Suppressor macrophage treated with lipopolysaccharide for 1 hour (primary cell): Measurements from ENCODE around the gene FAM156A.
"Not testable (repeated sequence)": the region's sequence is repeated elsewhere in the genome, so short reads cannot be mapped to it uniquely, and the experiment has no call there.

Experiments used
- DNase-seq, 3 donors: peaks; one replicate each; pipeline ENCODE4 v3.0.0-alpha.2; 2020 to 2022

The FAM156A gene, protein sequence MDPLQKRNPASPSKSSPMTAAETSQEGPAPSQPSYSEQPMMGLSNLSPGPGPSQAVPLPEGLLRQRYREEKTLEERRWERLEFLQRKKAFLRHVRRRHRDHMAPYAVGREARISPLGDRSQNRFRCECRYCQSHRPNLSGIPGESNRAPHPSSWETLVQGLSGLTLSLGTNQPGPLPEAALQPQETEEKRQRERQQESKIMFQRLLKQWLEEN

DNA sequence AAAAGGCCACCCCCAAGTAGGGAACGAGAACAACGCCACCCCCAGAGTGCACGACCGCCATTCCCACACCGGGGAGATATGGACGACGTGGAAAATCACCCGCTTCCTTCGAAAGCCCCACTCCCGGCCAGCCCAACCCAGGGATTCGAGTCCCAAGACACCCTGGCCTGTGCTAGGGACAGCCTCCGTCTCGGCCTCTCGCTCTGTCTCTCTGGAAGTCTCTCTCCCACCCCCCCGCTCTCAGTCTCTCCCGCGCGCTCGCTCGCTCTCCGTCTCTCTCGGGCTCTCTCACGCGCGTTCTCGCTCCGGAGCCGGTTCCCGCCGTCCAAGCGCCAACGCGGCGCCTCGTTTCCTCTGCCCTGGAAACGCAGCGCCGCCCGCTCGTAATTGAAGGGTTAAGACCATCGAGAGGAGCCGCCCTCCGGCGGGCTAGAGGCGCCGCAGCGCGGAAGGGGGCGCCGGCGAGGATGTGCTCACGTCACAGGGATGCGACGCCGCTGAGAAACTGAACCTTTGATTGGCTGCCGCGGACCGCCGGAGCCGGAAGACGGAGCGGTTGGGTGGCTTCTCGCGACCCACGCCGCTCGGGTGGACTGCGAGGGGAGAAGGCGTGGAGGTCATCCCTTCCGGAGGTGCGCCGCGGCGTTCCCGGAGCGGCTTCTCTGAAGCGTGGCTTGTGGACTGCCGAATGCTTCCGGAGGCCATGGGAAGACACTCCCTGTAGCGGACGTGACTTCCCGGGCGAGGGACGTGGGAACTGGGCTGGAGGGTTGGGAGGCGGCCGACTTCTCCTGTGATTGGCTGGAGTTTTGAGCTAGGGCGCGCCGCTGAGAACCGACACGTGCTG, at the start of gene FAM156A:
Gene FAM156A, minus strand, starts transcription at position 406 of the 847 bp plus-strand sequence. CDS start 9,930 bp downstream, outside the sequence.
- not testable (repeated sequence) for DNase-seq

DNA sequence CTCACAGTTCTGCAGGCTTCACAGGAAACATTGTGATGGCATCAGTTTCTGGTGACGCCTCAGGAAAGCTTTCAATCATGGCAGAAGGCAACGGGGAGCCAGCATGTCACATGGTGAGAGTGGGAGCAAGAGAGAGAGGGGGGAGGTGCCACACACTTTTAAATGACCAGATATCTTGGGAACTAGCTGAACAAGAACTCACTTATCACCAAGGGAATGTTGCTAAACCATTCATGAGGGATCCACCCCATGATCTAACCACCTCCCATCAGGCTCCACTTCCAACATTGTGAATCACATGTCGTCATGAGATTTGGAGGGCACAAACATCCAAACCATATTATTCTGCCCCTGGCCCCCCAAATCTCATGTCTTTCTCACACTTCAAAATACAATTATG, 47.0 kb upstream of the FAM156A start:
- no peak for DNase-seq

DNA sequence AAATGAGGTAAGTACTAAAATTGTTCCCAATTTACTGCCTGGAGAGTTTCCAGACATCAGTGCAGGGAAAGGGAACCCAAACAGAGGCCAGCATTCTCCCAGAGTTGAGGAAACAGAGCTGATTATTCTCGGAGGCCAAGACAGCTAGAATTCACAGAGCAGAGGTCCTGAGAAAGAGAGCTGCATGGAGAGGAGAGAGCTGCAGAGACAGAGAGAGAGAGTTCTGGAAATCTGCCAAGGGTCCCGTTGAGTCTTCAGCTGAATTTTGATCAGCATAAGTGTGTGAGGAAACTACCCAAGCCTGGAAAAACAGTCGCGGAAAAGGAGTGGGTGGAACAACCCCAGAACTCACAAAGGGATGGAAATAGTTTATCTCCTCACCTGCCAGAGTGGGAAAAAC, 46.5 kb upstream of the FAM156A start:
- DNase-seq, result no peak

GRCh38 chrX:53004038-53004437, 45.7 kb upstream of the FAM156A start:
- no peak for DNase-seq

DNA sequence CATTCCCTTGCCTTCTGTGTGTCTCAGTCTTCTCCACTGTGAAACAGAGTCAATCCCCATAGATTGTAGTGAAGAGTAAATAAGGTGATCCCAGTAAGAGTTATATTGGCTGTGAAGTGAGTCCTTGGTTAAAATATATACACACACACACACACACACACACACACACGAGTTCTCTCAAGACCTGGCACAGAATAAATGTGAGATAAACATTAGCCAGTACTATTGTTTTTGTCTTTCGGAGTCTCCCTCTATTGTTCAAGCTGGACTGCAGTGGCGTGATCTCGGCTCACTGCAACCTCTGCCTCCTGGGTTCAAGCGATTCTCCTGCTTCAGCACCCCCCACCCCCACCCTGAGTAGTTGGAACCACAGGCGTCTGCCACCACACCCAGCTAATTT, 44.8 kb upstream of the FAM156A start:
- DNase-seq, result no peak

- no peak for DNase-seq
These were observed 43.6 kb upstream of the FAM156A start for GRCh38 chrX:53001958-53002357.

DNA sequence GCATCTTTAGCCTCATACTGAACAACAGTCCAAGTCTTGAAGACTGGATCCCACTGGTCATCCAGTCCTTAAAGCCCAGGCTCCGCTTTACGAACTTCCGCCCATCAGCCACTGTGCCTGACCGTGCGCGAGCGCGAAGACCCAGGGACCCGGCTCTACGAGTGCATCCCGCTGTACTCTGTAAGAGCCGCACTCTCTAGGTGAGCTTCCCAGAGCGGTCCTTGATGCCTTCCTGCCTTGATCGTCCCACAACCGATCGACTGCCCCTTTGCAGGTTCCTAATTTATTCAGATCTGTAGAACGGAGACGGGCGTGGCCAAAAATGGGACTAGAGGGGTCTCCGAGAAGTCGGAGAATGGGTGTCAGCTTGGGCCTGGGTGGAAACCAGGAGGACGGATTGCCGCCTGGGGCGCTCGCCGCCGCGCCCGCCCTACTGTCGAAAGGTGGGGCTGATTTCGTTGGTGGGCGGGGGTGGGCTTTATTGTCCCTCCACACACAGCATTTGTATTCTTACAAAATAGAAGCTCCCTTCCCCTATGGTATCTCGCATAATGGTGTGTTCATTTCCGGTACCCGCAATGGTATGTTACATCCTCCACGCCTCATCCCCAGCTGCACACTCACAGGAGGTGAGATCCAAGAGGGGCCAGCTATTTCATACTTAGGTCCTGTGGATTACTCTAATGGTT, 42.3 kb upstream of the FAM156A start:
- no peak for DNase-seq

GRCh38 chrX:52995987-52996331, 37.6 kb upstream of the FAM156A start:
- DNase-seq, result no peak

GRCh38 chrX:52995135-52995986, 37.0 kb upstream of the FAM156A start:
- DNase-seq, result peak; percentile 93 to 94 (median 93)

DNA sequence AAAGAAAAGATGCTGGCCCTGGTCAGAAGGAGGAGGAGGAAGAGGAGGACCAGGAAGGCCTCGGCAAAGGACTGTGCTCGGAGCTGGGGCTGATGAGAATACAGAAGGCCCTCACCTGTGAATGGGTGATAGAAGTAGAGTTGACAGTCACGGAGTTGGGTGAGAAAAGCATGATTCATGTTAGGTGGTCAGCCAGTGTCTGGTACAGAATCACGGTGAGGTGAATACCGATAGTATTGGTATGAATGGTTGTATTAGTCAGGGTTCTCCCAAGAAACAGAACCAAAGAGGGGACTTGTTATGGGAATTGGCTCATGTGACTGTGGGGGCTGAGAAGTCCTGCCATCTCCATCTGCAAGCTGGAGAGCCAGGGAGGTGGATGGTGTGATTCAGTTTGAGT, 32.5 kb upstream of the FAM156A start:
- no peak for DNase-seq

- DNase-seq, result peak; percentile 56 to 66 (median 63)
These were observed 31.8 kb upstream of the FAM156A start for GRCh38 chrX:52990011-52990631.

- no peak for DNase-seq
These were observed 30.9 kb upstream of the FAM156A start for GRCh38 chrX:52988985-52989917.

GRCh38 chrX:52983321-52984000, 25.1 kb upstream of the FAM156A start:
- no peak for DNase-seq

DNA sequence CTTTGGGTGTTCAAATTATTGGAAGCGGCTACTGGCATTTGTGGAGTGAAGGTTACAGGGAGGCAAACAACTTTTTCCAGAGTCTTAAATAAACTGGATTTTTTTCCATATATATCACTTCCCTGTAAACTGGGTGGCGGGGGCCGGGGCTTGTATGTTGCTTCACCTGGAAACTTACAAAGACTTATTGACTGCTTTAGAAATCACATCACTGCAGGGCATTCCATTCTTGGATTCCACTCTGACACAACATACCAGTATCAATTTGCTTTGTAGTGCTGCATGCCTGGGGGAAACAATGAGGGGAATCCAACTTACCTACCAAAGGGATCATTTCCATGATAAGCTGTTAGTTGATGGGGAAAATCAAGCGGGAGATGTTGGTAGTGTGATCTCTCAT, 21.7 kb upstream of the FAM156A start:
- no peak for DNase-seq

DNA sequence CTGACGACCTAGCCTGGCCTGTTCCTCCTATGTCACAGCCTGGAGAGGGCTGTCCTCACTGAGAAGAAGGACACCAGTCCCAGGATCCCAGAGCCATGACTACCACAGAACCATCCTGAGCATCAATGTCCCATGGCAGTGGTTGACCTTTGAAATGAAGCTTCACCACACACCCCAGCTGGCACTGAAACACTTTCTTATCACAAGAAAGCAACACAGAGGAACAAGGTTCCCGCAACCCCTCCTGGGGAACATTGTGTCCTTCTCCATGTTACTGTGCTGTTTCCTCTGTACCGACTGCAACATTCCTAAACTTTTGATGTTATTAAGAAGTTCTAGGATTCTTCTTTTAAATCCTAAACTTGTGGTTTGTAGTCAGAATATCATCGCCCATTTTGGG, 21.2 kb upstream of the FAM156A start:
- no peak for DNase-seq

DNA sequence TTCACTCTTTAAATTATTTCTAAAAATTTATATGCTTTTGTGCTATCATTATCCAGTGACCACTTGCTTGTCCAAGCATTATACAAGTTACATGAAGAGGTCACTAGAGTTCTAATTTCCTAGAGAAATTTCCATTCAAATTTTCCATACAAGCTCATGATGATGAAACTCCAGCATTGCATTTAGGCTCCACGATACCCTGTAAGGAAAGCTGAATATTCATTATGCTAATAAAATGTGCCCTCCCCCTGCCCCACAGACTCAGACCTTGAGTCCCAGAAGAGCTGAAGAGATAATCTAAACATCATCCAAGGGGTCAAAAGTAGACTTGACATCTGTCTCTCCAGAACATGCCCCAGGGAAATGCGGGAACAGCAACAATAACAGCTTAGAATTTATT, 19.6 kb upstream of the FAM156A start:
- no peak for DNase-seq

DNA sequence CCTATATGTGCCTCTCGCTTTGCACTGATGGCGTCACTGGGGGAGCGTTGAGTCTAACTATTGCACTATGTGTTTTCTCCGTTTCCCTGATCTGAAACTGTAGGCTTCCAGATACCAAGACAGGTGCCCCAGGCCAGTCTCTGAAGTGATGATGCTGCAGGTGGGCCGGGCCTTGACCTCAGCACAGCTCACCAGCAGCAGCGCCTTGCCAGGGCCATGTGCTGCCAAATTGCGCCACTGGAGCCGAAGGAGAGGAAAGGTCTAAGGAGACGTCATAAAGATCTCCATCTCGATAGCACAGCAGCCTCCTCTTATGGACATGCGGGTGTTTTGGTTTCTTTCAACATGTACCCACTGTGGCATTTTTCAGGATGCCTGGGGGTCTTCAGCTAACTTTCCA, 17.3 kb upstream of the FAM156A start:
- not testable (repeated sequence) for DNase-seq

DNA sequence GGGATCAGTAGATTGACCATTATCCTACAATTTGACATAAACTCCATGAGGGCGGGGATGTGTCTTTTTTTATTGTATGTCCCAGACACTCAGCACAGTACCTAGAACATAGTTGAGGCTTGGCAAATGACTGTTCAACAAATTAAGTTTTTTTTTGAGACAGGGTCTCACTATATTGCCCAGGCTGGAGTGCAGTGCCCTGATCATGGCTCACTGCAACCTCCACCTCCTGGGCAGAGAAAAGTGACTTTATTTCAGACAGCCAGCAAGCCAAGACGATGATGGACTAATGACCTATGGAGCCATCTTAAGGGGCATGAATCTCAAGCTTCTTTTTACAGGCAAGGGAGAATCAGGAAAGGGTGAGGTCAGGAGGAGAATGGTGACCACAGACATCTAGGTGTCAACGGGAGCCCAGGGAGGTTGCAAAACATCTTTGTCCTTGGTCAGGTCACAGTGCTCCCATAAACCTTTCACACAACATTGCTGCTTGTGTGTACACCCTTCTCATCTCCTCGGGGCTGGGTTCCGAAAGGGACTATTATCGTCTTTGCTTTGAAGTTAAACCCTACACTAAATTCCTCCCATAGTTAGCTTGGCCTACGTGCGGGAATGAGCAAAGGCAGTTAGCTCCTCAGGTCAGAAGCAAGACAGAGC, 16.1 kb upstream of the FAM156A start:
- not testable (repeated sequence) for DNase-seq

GRCh38 chrX:52967922-52968321, 9.6 kb upstream of the FAM156A start:
- DNase-seq, result not testable (repeated sequence)
